Anterior cingulate cortex (tissue), 58 donors: ENCODE measurements around the gene TRPV6.

Experiments used
- DNase-seq, 58 donors: peaks; one replicate each; lab custom pipeline; 2025; lab: John Stamatoyannopoulos, UW

Gene TRPV6

GRCh38 chr7:142856565-142857245, 28.8 kb downstream of the TRPV6 start:
- DNase-seq, result peak in 20 of 58 donors; percentile 13 to 76 (median 48)

GRCh38 chr7:142855756-142856564, 29.6 kb downstream of the TRPV6 start:
- DNase-seq, result peak in 13 of 58 donors; percentile 24 to 59 (median 43)

- DNase-seq, result no peak
Observed at GRCh38 chr7:142855114-142855743, 30.3 kb downstream of the TRPV6 start.

- DNase-seq, result peak in 37 of 58 donors; percentile 28 to 82 (median 58)
Observed at GRCh38 chr7:142854372-142855113, 31.0 kb downstream of the TRPV6 start, which contains the start of gene EPHB6. EPHB6 (plus strand) TSS chr7:142855076; CDS start chr7:142863228, 8,152 bp downstream.

- DNase-seq, result peak in 33 of 58 donors; percentile 32 to 83 (median 59)
Observed at GRCh38 chr7:142853739-142854371, 31.7 kb downstream of the TRPV6 start.

- DNase-seq, result no peak
Observed at GRCh38 chr7:142851919-142852318, 33.6 kb downstream of the TRPV6 start.

GRCh38 chr7:142851269-142851668, 34.3 kb downstream of the TRPV6 start:
- no peak for DNase-seq

- no peak for DNase-seq
Observed at GRCh38 chr7:142847353-142847752, 38.2 kb downstream of the TRPV6 start.

- no peak for DNase-seq
Observed at GRCh38 chr7:142842251-142842766, 43.2 kb downstream of the TRPV6 start.

GRCh38 chr7:142838461-142839213, 46.9 kb downstream of the TRPV6 start:
- DNase-seq, result no peak

GRCh38 chr7:142836426-142836825, 49.1 kb downstream of the TRPV6 start:
- DNase-seq, result no peak

- no peak for DNase-seq
Observed at GRCh38 chr7:142835487-142835886, 50.1 kb downstream of the TRPV6 start.

- no peak for DNase-seq
Observed at GRCh38 chr7:142833174-142834048, 52.1 kb downstream of the TRPV6 start.

GRCh38 chr7:142832417-142832816, 53.1 kb downstream of the TRPV6 start:
- DNase-seq, result no peak

- DNase-seq, result no peak
Observed at GRCh38 chr7:142827951-142828500, 57.5 kb downstream of the TRPV6 start.

- DNase-seq, result no peak
Observed at GRCh38 chr7:142822714-142823113, 62.8 kb downstream of the TRPV6 start.
